Gastrocnemius medialis (tissue), 4 donors: ENCODE data around the gene SPATA46.

Source experiments
- CTCF ChIP-seq, 5 experiments: fragments of 450-650 bp in 3 of 5; fragments of 200-600 bp in 2 of 5; sonication (generic) in 2 of 5; IDR thresholded peaks in 4 of 5; conservative IDR thresholded peaks in 1 of 5; 1 replicate in 4 of 5; 2 replicates in 1 of 5; pipeline ENCODE4 v1.5.1; 2016 to 2019; ENCODE audit warnings: antibody characterized with exemption in 5 of 5, mild to moderate bottlenecking in 3 of 5, moderate library complexity in 3 of 5
- POLR2A ChIP-seq, 2 donors: fragments of 450-650 bp; IDR thresholded peaks; one replicate each; pipeline ENCODE4 v1.6.1; 2017; ENCODE audit warnings: antibody characterized with exemption in 2 of 2, mild to moderate bottlenecking in 2 of 2, moderate library complexity in 2 of 2

- TF ChIP-seq POLR2A (IDR thresholded peaks at IDR 0.05): no peak
- TF ChIP-seq CTCF (IDR thresholded peaks at IDR 0.05 in 4 of 5, conservative IDR thresholded peaks at IDR 0.05 in 1 of 5): no peak
These were observed 8.1 kb upstream of the SPATA46 start for GRCh38 chr1:162384601-162385279.
